Sigmoid colon (tissue), 4 donors: ENCODE results near the gene CDK16.

Source experiments
- POLR2AphosphoS5 ChIP-seq, 4 donors: sonication (generic); formaldehyde crosslinking; IDR thresholded peaks; one replicate each; pipeline ENCODE4 v1.6.1; 2017; ENCODE audit warnings: antibody characterized with exemption in 4 of 4
- TF ChIP-seq, protein P1 (sequence below), 4 experiments: fragments of 450-650 bp in 3 of 4; fragments of 200-600 bp in 1 of 4; IDR thresholded peaks; one replicate each; pipeline ENCODE4 v1.5.1; 2016 to 2019; ENCODE audit warnings: antibody characterized with exemption in 4 of 4, mild to moderate bottlenecking in 3 of 4, moderate library complexity in 2 of 4

DNA sequence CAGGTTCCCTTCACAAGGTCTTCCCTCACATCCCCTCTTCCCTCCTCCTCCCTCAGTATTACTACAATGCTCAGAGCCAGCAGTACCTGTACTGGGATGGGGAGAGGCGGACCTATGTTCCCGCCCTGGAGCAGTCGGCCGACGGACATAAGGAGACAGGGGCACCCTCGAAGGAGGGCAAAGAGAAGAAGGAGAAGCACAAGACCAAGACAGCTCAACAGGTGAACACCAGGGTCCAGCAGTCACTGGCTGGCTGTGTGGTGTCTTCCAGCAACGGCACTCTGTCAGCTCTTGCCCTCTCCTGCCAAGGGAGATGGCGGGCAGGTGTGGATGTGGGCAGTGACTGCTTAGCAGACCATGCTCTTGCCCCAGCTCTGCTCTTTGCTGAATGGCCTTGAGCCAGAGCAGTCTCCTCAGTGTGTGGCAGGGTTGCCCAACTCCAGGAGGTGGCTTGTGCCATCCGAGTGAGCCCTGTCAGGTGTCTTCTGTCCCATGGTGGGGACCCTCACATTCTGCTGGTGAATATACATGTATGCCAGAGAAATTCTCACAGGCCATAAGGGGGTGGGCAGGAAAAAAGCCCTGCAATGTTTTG is 36.3 kb upstream of the CDK16 start:
- TF ChIP-seq, protein P1, sequence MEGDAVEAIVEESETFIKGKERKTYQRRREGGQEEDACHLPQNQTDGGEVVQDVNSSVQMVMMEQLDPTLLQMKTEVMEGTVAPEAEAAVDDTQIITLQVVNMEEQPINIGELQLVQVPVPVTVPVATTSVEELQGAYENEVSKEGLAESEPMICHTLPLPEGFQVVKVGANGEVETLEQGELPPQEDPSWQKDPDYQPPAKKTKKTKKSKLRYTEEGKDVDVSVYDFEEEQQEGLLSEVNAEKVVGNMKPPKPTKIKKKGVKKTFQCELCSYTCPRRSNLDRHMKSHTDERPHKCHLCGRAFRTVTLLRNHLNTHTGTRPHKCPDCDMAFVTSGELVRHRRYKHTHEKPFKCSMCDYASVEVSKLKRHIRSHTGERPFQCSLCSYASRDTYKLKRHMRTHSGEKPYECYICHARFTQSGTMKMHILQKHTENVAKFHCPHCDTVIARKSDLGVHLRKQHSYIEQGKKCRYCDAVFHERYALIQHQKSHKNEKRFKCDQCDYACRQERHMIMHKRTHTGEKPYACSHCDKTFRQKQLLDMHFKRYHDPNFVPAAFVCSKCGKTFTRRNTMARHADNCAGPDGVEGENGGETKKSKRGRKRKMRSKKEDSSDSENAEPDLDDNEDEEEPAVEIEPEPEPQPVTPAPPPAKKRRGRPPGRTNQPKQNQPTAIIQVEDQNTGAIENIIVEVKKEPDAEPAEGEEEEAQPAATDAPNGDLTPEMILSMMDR (IDR thresholded peaks at IDR 0.05): no peak
- TF ChIP-seq POLR2AphosphoS5 (IDR thresholded peaks at IDR 0.05): no peak
